ENCODE results near the gene SLC66A1. TPM values are rescaled to one million over a fixed set of nuclear protein-coding genes. Genes with fewer than 3 reads are reported as not detected.

Gene SLC66A1
- total RNA-seq, 1 donor from 2014 or later: 23.7 TPM

GRCh38 chr1:19322481-19322880, 10.4 kb downstream of the SLC66A1 start:
- H3K4me3 ChIP-seq (ENCODE audit: low read depth, low read length): no peak overlapping the region
- no peak for DNase-seq (ENCODE audit: low read depth)
- no peak for TF ChIP-seq CTCF (conservative IDR thresholded peaks at IDR 0.05; ENCODE audit: low read depth, low read length)

- no peak for DNase-seq (ENCODE audit: low read depth)
- no peak overlapping the region for H3K4me3 ChIP-seq (ENCODE audit: low read depth, low read length)
- no peak for TF ChIP-seq CTCF (conservative IDR thresholded peaks at IDR 0.05; ENCODE audit: low read depth, low read length)
Observed at GRCh38 chr1:19323987-19324664, 12.0 kb downstream of the SLC66A1 start.

- no peak for TF ChIP-seq CTCF (conservative IDR thresholded peaks at IDR 0.05; ENCODE audit: low read depth, low read length)
- no peak for DNase-seq (ENCODE audit: low read depth)
- H3K4me3 ChIP-seq (ENCODE audit: low read depth, low read length): no peak overlapping the region
Observed at GRCh38 chr1:19324665-19324990, 12.5 kb downstream of the SLC66A1 start.

- TF ChIP-seq CTCF (conservative IDR thresholded peaks at IDR 0.05; ENCODE audit: low read depth, low read length): no peak
- no peak overlapping the region for H3K4me3 ChIP-seq (ENCODE audit: low read depth, low read length)
- no peak for DNase-seq (ENCODE audit: low read depth)
Observed at GRCh38 chr1:19325368-19325957, 13.3 kb downstream of the SLC66A1 start.

- no peak overlapping the region for H3K4me3 ChIP-seq (ENCODE audit: low read depth, low read length)
- no peak for TF ChIP-seq CTCF (conservative IDR thresholded peaks at IDR 0.05; ENCODE audit: low read depth, low read length)
- DNase-seq (ENCODE audit: low read depth): no peak
Observed at GRCh38 chr1:19325958-19326747, 14.0 kb downstream of the SLC66A1 start.

- no peak for TF ChIP-seq CTCF (conservative IDR thresholded peaks at IDR 0.05; ENCODE audit: low read depth, low read length)
Observed at GRCh38 chr1:19326748-19327065, 14.6 kb downstream of the SLC66A1 start.

More at GRCh38 chr1:19326748-19327065, 14.6 kb downstream of the SLC66A1 start:
- H3K4me3 ChIP-seq (ENCODE audit: low read depth, low read length): no peak overlapping the region
- DNase-seq (ENCODE audit: low read depth): no peak

Data from epithelial cell of proximal tubule (primary cell).